WTC11 (cell line): ENCODE results near the gene CAMTA1. TPM values are rescaled to one million over a fixed set of nuclear protein-coding genes. Genes with fewer than 3 reads are reported as not detected.

Experiments
- ATAC-seq: fragments of 200-7000 bp; cut with Tn5 transposase; 2 replicates; pipeline ENCODE4 v1.10.0; 2021; ENCODE audit warnings: mild to moderate bottlenecking, moderate library complexity
- CTCF ChIA-PET: fragments of 300-600 bp; sonication (Branson Sonifier 250); formaldehyde crosslinking; loops from one replicate; lab custom pipeline; 2021; ENCODE audit warnings: antibody characterized with exemption; lab: Charles Lee
- POLR2A ChIA-PET: fragments of 350-600 bp; sonication (Branson Sonifier 250); formaldehyde crosslinking; loops from one replicate; lab custom pipeline; 2021; ENCODE audit warnings: antibody characterized with exemption; lab: Charles Lee
- DNase-seq: peaks from one replicate; pipeline ENCODE4 v3.0.0; 2021; ENCODE audit warnings: low spot score
- H3K27ac Mint-ChIP-seq: 2 replicates; pipeline ENCODE4 v1.8.0; 2021; ENCODE audit warnings: mixed read lengths
- H3K27me3 Mint-ChIP-seq: 2 replicates; pipeline ENCODE4 v1.8.0; 2021; ENCODE audit warnings: low read depth, mild to moderate bottlenecking, moderate library complexity, mixed read lengths
- H3K36me3 Mint-ChIP-seq: 2 replicates; pipeline ENCODE4 v1.8.0; 2021; ENCODE audit warnings: mixed read lengths
- H3K4me1 Mint-ChIP-seq: 2 replicates; pipeline ENCODE4 v1.8.0; 2022; ENCODE audit warnings: mixed read lengths
- H3K4me3 Mint-ChIP-seq: 2 replicates; pipeline ENCODE4 v1.8.0; 2021; ENCODE audit warnings: mild to moderate bottlenecking, moderate library complexity, mixed read lengths
- H3K9me3 Mint-ChIP-seq: 2 replicates; pipeline ENCODE4 v1.8.0; 2021; ENCODE audit warnings: mixed read lengths
- AR ChIP-seq: fragments of 250-450 bp; sonication (Bioruptor Pico); IDR thresholded peaks from 2 replicates; pipeline ENCODE4 v1.9.0; 2021; ENCODE audit warnings: mild to moderate bottlenecking
- ARID4B ChIP-seq: sonication (generic); formaldehyde crosslinking; IDR thresholded peaks from 2 replicates; pipeline ENCODE4 v1.8.0; 2023; ENCODE audit warnings: missing genetic modification reagents, mild to moderate bottlenecking, borderline replicate concordance
- CBFB ChIP-seq: sonication (generic); formaldehyde crosslinking; IDR thresholded peaks from 2 replicates; pipeline ENCODE4 v1.8.1; 2022; ENCODE audit warnings: mild to moderate bottlenecking, low read depth, missing genetic modification reagents
- ERG ChIP-seq: fragments of 250-450 bp; sonication (Bioruptor Pico); IDR thresholded peaks from 2 replicates; pipeline ENCODE4 v1.8.0; 2021; ENCODE audit warnings: mild to moderate bottlenecking
- FOXJ3 ChIP-seq: sonication (generic); formaldehyde crosslinking; IDR thresholded peaks from 2 replicates; pipeline ENCODE4 v1.9.0; 2021; ENCODE audit warnings: missing genetic modification reagents, mild to moderate bottlenecking, borderline replicate concordance
- FOXK1 ChIP-seq: sonication (generic); formaldehyde crosslinking; IDR thresholded peaks from 2 replicates; pipeline ENCODE4 v1.8.0; 2022; ENCODE audit warnings: mild to moderate bottlenecking, moderate library complexity, missing genetic modification reagents
- GABPB1 ChIP-seq: sonication (generic); formaldehyde crosslinking; IDR thresholded peaks from 2 replicates; pipeline ENCODE4 v1.8.1; 2023; ENCODE audit warnings: mild to moderate bottlenecking, missing genetic modification reagents
- JAZF1 ChIP-seq: fragments of 250-450 bp; sonication (Bioruptor Pico); IDR thresholded peaks from 2 replicates; pipeline ENCODE4 v1.9.0; 2021; ENCODE audit warnings: moderate library complexity, mild to moderate bottlenecking, inconsistent platforms
- JUN ChIP-seq: sonication (generic); formaldehyde crosslinking; IDR thresholded peaks from 2 replicates; pipeline ENCODE4 v1.8.0; 2023; ENCODE audit warnings: mild to moderate bottlenecking, missing genetic modification reagents
- MXD4 ChIP-seq: fragments of 250-450 bp; sonication (Bioruptor Pico); IDR thresholded peaks from 2 replicates; pipeline ENCODE4 v1.8.0; 2021; ENCODE audit warnings: mild to moderate bottlenecking, moderate library complexity, borderline replicate concordance
- NFATC4 ChIP-seq: fragments of 250-450 bp; sonication (Bioruptor Pico); IDR thresholded peaks from 2 replicates; pipeline ENCODE4 v1.9.0; 2021; ENCODE audit warnings: mild to moderate bottlenecking
- NR2C2 ChIP-seq: sonication (generic); formaldehyde crosslinking; IDR thresholded peaks from 2 replicates; pipeline ENCODE4 v1.8.0; 2022; ENCODE audit warnings: mild to moderate bottlenecking, missing genetic modification reagents
- NR3C1 ChIP-seq: sonication (generic); formaldehyde crosslinking; conservative IDR thresholded peaks from 2 replicates; pipeline ENCODE4 v1.8.1; 2023; ENCODE audit warnings: low read depth, mild to moderate bottlenecking, missing genetic modification reagents
- RORB ChIP-seq: fragments of 250-450 bp; sonication (Bioruptor Pico); IDR thresholded peaks from 2 replicates; pipeline ENCODE4 v1.9.0; 2021; ENCODE audit warnings: mild to moderate bottlenecking
- SMAD3 ChIP-seq: sonication (generic); formaldehyde crosslinking; IDR thresholded peaks from 2 replicates; pipeline ENCODE4 v1.8.0; 2022; ENCODE audit warnings: missing genetic modification reagents, mild to moderate bottlenecking, borderline replicate concordance
- TEAD4 ChIP-seq: sonication (generic); formaldehyde crosslinking; IDR thresholded peaks from 2 replicates; pipeline ENCODE4 v1.8.0; 2022; ENCODE audit warnings: mild to moderate bottlenecking, missing genetic modification reagents
- USF2 ChIP-seq: sonication (generic); formaldehyde crosslinking; IDR thresholded peaks from 2 replicates; pipeline ENCODE4 v1.8.1; 2023; ENCODE audit warnings: mild to moderate bottlenecking, missing genetic modification reagents, moderate library complexity
- ZNF281 ChIP-seq: sonication (generic); formaldehyde crosslinking; IDR thresholded peaks from 2 replicates; pipeline ENCODE4 v1.8.0; 2023; ENCODE audit warnings: mild to moderate bottlenecking, missing genetic modification reagents
- ZNF396 ChIP-seq: fragments of 250-450 bp; sonication (Bioruptor Pico); IDR thresholded peaks from 2 replicates; pipeline ENCODE4 v1.8.0; 2021; ENCODE audit warnings: mild to moderate bottlenecking, moderate library complexity, borderline replicate concordance
- ZNF416 ChIP-seq: fragments of 250-450 bp; sonication (Bioruptor Pico); IDR thresholded peaks from 2 replicates; pipeline ENCODE4 v1.9.0; 2021; ENCODE audit warnings: mild to moderate bottlenecking, inconsistent platforms
- ZNF423 ChIP-seq: fragments of 250-450 bp; sonication (Bioruptor Pico); IDR thresholded peaks from 2 replicates; pipeline ENCODE4 v2.1.2; 2022; ENCODE audit warnings: mild to moderate bottlenecking, moderate library complexity
- ZSCAN18 ChIP-seq: fragments of 250-450 bp; sonication (Bioruptor Pico); IDR thresholded peaks from 2 replicates; pipeline ENCODE4 v2.1.2; 2022; ENCODE audit warnings: mild to moderate bottlenecking, moderate library complexity
- total RNA-seq: library from RNA; stranded (reverse); gene quantifications from 3 replicates; pipeline ENCODE4 v1.2.3, GENCODE V29; 2021

CAMTA1 gene
- total RNA-seq, 1 experiment from 2014 or later: 86.4 TPM

GRCh38 chr1:7360526-7360925, 575.3 kb downstream of the CAMTA1 start (continued):
- no peak for TF ChIP-seq AR (CRISPR knock-in tag)
- TF ChIP-seq NFATC4 (CRISPR knock-in tag): no peak
- TF ChIP-seq GABPB1 (CRISPR knock-in tag): no peak
- no peak for TF ChIP-seq NR3C1
- no peak for TF ChIP-seq FOXK1 (CRISPR knock-in tag)
- TF ChIP-seq ZNF396 (CRISPR knock-in tag): no peak
- no peak for TF ChIP-seq MXD4 (CRISPR knock-in tag)
- TF ChIP-seq ERG: no peak
- TF ChIP-seq ZNF423 (CRISPR knock-in tag): no peak
- TF ChIP-seq SMAD3 (CRISPR knock-in tag): no peak
- no peak for TF ChIP-seq NR2C2 (CRISPR knock-in tag)
- TF ChIP-seq RORB (CRISPR knock-in tag): no peak

- Mint-ChIP-seq H3K36me3 (no peaks in the 10 kb centered on the region), H3K27me3 (no peaks in the 10 kb centered on the region; the same call in none of the 2 replicates), H3K27ac (no peak overlapping the region), H3K9me3 (0 out of 2 replicates have a peak, but pooled peaks cover 4% of the 10 kb centered on the region), H3K4me3 (no peak overlapping the region), H3K4me1 (no peaks in the 10 kb centered on the region)
- ATAC-seq (no peak), DNase-seq (no peak)
- POLR2A ChIA-PET: no interaction called here
- CTCF ChIA-PET: no interaction called here
- no peak for TF ChIP-seq ZSCAN18 (CRISPR knock-in tag)
- no peak for TF ChIP-seq JAZF1 (CRISPR knock-in tag)
- no peak for TF ChIP-seq JUN
- TF ChIP-seq USF2 (CRISPR knock-in tag): no peak
- TF ChIP-seq ZNF281: no peak
- no peak for TF ChIP-seq TEAD4
- TF ChIP-seq SMAD3 (CRISPR knock-in tag): no peak
- TF ChIP-seq ZNF416: no peak
- no peak for TF ChIP-seq FOXJ3 (CRISPR knock-in tag)
- TF ChIP-seq ARID4B (CRISPR knock-in tag): no peak
- no peak for TF ChIP-seq CBFB (CRISPR knock-in tag)
Observed at GRCh38 chr1:7362947-7363346, 577.7 kb downstream of the CAMTA1 start.
